GM18909 (cell line): Measurements from ENCODE around the gene RGS6.

Experiments
- ATAC-seq: cut with Tn5 transposase; IDR thresholded peaks from one replicate; pipeline ENCODE4 v1.9.1; 2021; ENCODE audit warnings: mild to moderate bottlenecking; ENCODE audit not compliant: unreplicated experiment, poor library complexity

Gene RGS6

DNA sequence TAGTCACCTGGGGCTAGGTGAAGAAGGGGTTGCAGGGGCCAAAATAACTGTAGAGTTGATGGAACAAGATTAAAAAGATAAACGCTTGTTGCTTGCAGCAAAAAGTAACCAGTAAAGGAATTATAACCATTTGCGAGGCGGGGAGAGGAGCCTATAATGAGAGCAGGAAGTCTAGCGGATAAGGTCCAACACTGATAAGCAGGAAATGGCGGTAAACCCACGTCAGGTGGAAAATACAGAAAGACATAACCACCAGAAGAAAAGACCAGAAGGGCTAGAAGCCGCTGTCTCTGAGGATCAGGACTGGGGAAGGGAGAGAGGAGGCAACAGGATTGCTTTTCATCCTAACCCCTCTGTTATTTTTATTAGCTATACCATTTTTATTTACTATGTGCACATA lies 658.3 kb downstream of the RGS6 start:
- no peak for ATAC-seq

DNA sequence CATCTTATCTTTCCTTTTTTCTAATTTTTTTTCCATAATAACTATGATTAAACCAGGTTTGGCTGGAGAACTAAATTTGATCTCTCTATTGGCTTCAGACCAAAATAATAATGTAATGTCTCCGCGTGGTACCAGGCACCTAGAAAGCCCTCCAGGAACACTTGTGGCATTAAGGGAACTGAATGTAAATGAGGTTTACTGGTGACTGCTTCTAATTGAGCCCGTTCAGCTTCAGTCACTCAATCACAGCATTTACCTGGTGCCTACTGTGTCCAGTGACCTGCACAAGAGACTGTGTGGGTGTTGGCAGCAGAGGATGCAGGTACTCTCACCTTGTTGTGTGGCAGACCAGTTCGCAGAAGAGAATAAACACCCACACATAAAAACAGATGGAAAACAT lies 659.2 kb downstream of the RGS6 start:
- no peak for ATAC-seq

DNA sequence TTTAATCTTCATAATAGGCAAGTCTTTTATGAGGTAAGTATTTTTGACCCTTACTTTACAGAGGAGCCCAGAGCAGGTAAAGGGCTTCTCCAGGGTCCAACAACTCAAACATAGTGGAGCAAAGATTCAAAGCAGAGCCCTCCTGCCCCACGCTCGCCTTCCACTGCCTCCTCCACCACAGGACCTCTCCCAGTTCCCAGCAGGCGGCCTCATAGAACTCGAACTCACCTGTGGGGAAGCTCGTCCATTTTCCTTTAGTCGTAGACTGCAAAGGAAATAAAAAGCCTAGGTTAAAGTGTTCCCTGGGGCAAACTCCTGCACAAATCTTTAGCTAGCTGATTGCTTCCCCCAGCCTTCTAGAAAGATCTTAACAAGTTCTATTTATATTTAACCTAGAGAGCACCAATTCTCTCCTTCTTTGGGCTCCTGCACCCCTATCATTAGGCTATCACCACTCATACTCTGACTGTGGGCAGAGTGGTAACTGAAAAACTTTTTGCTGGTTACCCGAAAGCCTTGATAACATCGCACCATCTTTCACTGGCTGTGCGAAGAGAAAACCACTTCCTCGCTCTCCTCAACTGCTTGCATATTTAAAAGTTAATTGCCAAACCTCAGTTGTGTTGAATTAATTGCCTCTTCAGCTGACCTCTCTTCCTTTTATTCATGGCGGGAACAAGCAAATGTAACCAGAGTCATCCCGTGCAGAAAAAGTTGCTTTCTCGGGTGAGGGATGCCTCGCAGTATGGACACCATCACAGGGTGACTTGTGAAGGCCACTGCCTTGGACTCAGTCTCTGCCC lies 662.1 kb downstream of the RGS6 start:
- peak; percentile 86 for ATAC-seq

DNA sequence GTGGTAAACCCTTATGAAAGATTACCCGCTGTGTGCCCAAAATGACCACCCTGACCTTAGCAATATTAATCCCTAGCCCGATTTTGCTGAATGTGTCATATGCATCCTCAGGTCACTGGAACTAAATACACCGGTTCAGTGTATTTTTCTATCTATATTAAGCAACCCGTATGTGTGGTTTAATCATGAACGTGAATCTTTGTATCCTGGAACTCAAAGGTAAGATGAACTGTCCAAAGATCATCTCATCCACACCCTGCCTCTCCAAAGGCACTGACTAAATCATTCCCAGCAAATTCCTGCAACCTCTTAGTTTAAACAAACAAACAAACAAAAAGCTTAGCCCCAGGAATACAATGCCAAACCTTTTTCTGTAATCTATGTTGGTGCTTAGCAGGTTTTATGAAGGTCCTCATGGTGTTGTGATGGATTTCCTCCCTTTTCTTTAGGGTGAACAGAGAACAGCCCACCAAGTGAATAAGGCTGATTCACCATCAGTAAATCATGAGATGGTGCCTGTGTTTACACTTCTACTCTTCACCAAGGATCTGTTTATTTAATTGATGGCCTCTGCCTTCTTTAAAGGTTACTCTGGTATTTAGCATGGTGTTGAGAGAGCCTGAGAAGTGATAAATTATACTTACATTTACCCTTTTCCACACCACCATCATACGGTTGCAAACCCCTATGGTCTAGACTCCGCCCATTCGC lies 663.1 kb downstream of the RGS6 start:
- ATAC-seq = no peak

DNA sequence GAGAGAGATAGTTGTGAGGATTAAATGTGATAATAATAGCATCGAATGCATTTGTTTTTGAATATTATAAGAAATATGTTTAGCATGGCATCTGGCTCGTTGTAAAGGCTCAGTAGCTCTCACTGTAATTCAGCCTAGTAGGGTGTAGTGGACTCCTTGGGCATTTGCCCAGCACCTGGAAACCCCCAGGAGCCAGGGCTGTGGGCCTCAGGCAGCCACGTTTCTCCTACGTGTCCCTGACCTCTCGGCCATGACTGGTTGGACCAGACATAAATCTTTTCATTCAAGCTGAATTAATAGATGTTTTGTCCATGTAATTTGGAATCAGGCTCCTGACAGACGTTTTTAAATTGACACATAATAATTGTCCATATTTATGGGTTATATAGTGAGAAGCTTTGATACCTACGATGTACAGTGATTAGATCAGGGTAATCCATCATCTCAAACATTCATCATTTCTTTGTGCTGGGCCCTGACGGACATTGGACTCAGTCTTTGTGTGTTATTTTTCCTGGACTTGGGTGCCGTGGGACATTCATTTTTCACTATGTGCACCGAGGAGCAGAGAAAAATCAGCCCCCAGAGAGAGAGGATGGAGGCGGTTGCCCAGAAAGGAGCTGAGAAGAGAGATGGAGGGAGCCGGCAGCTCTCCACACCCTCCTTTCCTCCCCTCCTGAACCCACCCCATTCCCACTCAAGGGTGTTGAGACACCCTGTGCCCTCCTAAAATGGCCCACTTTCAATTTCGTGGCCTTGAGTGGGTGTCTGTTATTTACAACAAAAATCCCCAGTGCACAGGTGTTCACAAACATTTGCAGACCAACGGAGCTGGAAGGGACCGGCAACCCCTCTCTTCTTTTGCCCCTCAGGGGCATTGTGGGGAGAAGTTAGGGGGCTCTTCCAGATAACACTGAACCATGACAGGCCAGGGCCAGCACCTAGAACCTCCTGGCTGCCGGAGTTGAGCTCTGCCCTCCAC lies 665.3 kb downstream of the RGS6 start:
- no peak for ATAC-seq

DNA sequence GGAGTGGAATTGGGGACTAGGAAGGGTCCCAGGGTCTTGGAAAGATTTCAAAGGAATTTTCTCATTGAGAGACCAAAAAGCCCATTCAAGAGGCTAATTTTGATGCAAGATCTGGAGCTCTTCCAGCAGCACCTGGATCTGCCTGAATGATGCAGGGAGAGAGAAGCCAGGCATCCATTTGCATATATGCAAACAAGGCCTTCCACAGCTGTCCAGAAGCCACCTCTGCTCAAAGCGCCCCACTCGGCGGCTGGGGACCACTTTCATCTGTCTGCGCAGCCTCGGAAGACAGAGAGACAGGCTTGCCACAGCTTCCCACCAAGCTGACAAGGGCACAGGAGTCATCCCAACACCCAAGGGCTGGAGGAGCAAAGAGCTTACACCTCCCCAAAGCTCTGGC lies 666.1 kb downstream of the RGS6 start:
- ATAC-seq = no peak

DNA sequence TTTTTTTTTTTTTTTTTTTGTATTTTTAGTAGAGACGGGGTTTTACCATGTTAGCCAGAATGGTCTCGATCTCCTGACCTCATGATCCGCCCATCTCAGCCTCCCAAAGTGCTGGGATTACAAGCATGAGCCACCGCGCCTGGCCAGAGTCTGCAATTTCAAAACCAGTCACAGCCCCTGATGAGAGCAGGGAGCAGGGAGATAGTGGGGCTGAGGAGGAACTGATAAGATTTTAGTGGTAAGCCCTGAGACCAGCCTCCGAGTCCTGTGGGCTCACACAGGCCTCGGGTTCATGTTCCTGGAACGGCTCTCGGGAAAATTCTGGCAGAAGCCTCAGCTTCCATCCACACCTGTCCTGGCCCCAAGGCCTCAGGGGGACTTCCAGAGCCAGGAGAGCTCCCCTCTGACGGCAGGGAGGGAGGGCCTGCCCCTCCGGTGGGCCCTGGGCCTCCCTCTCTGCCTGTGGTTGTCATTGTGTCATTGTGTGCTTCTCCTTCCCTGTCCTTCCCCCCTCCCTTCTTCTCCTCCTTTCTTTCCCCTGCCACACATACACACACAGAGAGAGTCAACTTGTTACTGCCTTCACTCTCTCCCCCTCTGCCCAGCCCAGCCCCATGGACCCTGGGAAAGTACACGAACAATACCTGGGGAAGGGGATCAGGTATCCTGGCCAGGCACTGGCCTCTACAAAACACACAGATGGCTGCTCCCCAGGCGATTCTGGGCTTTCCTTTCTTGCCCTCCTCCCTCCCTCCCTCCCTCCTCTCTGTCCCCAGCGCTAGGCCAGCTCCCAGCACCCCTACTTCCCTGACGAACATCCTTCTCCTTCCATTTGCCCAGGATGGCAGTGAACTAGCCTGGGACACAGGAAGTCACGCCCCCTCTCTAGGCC lies 667.6 kb downstream of the RGS6 start:
- ATAC-seq = no peak

DNA sequence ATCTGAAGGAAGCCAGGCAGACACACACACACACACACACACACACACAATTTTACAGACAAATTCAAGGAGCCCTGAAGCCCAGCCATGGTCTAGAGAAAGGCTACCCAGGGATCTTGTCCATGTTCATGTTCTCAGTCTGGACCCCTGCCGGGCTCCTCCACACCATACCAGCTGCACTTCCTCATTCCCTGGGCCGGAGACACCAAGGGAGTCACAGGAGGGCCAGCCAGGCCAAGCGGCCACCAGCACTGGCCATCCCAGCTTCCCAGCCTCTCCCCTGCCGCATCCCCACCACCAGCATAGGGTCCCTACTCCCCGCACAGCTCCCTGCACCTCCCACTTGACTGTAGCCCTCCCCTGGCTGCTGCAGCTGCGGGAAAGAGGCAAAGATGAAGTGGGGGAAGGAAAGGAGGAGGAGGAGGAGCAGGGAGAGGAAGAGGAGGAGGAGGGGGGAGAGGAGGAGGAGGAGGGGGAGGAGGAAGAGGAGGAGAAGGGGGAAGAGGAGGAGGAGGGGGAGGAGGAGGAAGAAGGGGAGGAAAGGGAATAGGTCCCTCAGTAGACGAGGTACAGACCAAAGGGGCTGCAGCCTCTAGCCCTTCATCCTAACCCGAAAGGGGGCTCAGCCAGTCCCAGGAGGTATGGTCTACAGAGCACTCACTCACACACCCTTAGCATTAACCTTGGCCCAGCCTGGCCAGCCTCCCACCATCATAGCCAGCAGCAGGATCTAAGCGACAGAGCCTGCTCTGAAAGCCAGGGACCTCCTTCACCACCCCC lies 668.5 kb downstream of the RGS6 start:
- no peak for ATAC-seq

DNA sequence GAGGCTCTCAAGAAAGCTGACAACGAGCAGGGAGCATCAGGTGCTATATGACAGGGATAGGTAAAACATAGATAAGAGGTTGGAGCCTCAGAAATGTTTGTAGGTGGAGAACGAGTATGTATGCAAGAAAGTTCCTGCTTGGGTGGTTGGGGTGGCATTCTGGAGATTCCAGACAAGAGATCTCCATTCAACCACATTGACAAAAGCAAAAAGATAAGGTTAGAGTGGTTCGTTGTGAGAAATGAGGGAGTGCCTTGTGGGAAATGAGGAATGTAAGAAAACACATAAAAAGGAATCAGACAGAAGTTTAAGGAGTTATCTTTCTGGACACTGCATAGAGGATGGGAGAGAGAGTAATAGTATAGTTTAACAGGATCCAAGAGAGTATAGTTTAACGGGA lies 671.4 kb downstream of the RGS6 start:
- no peak for ATAC-seq

DNA sequence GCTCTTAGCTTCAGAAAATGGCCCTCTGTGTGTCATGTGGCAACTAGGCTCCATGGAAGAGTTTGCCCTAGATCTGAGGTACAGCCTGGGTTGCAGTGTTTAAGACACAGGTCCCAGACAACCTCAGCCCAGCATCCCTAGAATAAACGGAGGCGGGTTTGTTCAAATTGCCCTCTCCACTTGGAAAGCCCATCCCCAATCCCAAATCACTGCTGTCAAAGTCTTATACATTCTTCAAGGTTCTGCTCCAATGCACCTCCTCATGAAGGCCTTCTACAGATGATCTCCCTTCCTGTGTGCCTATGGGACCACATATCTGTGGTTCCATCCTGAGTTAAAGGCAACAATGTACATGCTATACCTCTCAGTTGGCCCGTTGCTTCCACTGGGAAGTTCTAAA lies 671.9 kb downstream of the RGS6 start:
- no peak for ATAC-seq

DNA sequence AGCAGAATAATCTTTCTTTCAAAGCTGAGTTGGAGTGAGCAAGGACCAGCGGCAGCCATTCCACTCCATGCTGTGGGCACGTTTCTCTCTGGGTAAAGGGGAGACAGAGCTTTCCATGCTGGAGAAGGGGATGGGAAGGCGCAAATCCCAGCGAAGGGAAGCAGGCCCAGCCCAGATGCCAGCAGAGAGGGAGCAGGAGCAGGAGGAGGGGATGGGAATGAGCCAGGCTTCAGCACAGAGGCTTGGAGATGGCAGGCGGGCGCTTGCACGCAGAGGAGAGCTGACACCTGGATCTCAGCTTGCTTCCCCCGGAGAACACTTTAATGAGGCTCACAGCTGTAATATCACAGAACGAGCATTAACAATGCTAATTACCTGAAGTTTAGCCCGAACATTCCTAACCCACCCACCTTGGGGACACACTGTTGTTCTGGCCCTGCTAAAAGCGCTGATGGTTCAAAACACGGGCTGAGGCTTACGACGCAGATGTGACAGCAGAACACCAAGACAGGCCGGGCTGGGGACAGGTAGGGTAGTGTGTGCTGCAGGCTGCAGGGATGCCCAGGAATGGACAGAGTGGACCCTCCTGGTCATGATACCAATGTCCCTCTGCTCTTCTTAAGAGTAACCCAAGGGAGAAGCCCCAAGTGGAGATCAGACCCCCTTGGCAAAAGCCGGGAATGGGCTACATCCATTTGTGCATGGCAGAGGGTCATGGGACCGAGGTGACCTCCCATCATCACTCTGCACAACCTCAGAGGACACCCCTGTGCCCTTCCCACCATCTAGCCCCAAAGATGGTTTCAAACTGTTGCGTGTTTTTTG lies 673.1 kb downstream of the RGS6 start:
- no peak for ATAC-seq

DNA sequence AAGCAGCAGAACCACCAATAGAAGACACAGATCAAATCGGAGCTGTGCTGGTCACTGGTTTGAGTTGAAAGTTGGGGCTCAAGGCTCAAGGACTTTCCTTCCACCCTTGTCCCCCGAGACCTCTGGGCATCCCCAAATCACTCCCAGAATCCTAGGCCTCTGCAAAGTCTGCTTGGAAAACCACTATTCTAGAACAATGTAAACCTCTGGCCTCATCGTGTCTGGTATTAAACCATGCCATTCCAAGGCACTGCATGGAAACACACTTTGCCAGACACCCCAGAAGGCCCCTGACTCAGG lies 673.6 kb downstream of the RGS6 start:
- ATAC-seq = no peak

DNA sequence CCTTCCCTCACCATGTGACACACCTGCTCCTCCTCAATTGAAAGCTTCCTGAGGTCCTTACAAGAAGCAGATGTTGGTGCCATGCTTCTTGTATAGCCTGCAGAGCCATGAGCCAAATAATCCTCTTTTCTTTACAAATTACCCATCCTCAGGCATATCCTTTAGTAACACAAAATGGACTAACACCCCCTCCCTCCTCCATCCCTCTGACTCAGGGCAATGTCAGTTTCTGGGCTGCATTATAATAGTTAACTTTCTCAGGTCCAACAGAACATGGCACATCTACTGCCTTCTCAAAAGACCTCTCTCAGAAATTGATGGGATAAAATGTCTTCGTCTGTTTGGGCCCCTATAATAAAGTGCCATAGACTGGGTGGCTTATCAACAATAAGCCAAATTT lies 674.6 kb downstream of the RGS6 start:
- no peak for ATAC-seq

DNA sequence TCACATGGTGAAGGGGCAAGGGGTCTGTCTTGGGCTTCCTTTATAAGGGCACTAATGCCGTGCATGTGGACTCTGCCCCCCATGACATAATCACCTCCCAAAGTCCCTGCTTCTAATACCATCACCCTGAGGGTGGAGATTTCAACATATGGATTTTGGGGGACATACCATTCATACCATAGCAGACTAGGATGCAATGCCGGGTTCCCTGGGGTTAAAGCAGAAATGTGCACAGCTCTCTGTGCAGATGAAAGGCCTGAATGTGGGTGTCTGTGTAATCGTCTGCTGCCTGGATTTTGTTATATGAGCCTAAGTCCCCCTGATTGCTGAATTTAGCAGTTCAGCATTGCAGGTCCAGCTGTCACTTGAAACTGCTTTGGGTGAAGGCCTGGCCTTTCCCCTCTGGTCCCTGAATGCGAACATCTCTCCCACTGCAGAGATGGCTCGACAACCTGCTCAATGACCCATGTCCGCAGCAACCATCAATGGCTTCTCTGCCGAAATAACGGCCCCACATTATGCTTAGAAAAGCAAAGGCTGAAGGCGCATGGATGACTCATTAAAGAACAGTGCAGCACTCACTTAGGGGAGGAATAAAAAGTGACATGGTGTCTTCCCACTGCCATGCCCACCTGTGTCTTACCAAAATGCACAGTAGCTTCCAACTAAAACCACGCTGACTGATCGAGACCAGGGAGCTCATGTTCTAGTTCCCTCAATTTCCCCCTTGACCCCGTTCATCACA lies 675.3 kb downstream of the RGS6 start:
- ATAC-seq = no peak

DNA sequence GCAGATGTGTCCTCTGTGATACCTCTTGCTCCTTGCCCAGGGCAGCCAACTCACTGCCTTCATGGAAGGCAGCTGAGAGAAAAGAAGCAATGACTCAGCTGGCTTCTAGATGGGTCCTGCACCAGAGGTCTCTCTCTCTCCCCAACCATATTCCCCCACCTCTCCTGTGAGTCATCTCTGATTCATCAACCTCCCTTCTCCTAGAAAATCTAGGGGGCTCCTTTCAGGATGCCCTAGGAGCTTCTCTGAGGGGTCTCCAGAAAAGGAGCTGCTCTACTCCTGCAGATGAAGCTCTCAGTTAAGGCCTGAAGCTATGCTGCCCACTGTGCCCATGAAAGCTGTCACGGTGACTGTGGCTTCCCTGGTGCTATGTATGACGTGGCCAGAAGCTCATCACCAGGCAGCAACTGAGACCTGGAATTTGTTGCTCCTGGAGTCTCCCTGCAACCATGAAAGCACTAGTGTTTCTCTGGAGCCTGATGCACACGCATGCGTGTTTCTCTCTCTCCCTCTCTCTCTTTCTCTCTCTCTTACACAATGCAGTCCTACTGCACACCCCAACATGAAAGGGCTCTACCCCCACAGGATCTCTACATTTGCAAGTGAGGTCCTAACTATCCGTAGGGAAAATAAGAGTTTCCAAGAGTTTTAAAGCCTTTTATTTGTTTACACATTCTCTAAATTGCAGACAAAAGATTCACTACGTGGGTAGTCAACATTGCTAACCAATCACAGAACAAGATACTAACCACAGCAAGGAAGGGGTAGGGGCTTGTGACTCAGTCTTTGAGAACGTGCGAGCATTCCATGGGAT lies 676.4 kb downstream of the RGS6 start:
- ATAC-seq = no peak

DNA sequence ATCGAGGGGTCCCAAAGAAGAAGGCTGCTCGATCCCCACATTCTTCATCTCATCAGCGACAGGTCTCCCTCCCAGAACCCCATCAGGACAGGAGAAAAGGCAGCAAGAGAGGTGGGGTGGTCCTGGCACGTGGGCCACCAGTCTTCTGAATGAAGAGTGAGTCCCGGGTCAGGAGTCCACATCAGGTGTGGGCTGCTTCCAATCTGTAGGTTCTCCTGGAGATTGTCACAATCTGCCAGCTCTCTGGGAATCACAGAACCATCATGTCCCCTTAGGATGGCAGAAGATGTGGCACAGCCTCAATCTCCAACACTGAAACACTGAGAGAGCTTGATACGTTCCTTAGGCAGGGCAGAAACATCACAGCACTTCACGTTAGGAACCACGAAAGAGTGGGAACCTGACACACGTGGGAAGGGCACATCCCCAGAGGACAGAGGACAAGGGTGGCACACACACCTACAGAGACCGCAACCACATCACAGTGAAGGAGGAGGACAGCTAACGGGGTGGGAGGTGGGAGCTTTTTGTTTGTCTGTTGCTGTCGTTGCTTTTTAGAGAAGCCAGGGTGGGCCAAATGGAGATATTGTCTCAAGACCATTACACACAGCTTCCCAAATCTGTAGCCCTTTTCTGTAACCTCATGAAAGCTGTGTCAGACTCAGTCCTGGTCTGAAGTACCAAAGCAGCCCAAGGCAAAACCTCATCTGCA lies 677.1 kb downstream of the RGS6 start:
- ATAC-seq = no peak
